HEK293 (cell line): ENCODE measurements around the gene SGMS1.

Experiments
- TRIM28 ChIP-seq: IDR thresholded peaks from 2 replicates; pipeline ENCODE4 v1.6.1; 2011; ENCODE audit warnings: low read length, control low read depth, borderline replicate concordance
- YY1 ChIP-seq: fragments of 450-650 bp; formaldehyde crosslinking; IDR thresholded peaks from 2 replicates; pipeline ENCODE4 v1.5.1; 2018; ENCODE audit warnings: missing biosample characterization, missing genetic modification characterization
- ZBTB8A ChIP-seq: fragments of 450-650 bp; formaldehyde crosslinking; IDR thresholded peaks from 2 replicates; pipeline ENCODE4 v1.5.1; 2016; ENCODE audit warnings: missing biosample characterization, missing genetic modification characterization
- ZNF121 ChIP-seq: fragments of 450-650 bp; formaldehyde crosslinking; IDR thresholded peaks from 2 replicates; pipeline ENCODE4 v1.5.1; 2016; ENCODE audit warnings: missing biosample characterization, missing genetic modification characterization
- ZNF133 ChIP-seq: fragments of 450-650 bp; formaldehyde crosslinking; IDR thresholded peaks from 2 replicates; pipeline ENCODE4 v1.5.1; 2016; ENCODE audit warnings: missing biosample characterization, missing genetic modification characterization
- ZNF335 ChIP-seq: fragments of 450-650 bp; formaldehyde crosslinking; conservative IDR thresholded peaks from 2 replicates; pipeline ENCODE4 v1.5.1; 2016; ENCODE audit warnings: missing biosample characterization, missing genetic modification characterization
- ZNF48 ChIP-seq: fragments of 450-650 bp; formaldehyde crosslinking; IDR thresholded peaks from 2 replicates; pipeline ENCODE4 v1.5.1; 2016; ENCODE audit warnings: missing biosample characterization, missing genetic modification characterization
- ZNF510 ChIP-seq: fragments of 450-650 bp; formaldehyde crosslinking; IDR thresholded peaks from 2 replicates; pipeline ENCODE4 v1.5.1; 2018; ENCODE audit warnings: mild to moderate bottlenecking, missing genetic modification characterization, missing biosample characterization; ENCODE audit not compliant: insufficient replicate concordance
- TF ChIP-seq, protein P1 (sequence below): fragments of 450-650 bp; formaldehyde crosslinking; IDR thresholded peaks from 2 replicates; pipeline ENCODE4 v1.5.1; 2016; ENCODE audit warnings: missing biosample characterization, missing genetic modification characterization
- TF ChIP-seq, protein P2 (sequence below): fragments of 450-650 bp; formaldehyde crosslinking; IDR thresholded peaks from 2 replicates; pipeline ENCODE4 v1.5.1; 2016; ENCODE audit warnings: missing biosample characterization, missing genetic modification characterization
- TF ChIP-seq, protein P3 (sequence below): fragments of 450-650 bp; formaldehyde crosslinking; IDR thresholded peaks from 2 replicates; pipeline ENCODE4 v1.5.1; 2016; ENCODE audit warnings: missing biosample characterization, missing genetic modification characterization

DNA sequence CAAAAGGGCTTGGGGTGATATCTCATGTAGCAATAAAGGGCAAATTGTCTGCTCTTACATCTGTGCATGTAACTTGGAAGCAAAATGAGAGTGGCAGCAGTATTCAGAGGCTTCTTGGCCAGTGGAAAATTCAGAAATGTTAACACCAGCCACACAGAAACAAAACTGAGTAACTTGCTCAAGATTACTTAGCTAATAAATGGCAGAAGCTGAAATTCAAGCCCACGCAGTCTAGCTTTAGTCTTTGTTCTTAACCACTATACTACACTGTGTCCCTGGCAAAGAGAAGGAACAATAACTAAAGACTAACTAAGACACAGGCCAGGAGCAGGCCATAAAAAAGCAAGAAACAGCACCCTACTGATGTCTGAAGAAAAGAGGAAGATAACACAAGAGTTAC, 186.5 kb downstream of the SGMS1 start:
- TF ChIP-seq, protein P1, sequence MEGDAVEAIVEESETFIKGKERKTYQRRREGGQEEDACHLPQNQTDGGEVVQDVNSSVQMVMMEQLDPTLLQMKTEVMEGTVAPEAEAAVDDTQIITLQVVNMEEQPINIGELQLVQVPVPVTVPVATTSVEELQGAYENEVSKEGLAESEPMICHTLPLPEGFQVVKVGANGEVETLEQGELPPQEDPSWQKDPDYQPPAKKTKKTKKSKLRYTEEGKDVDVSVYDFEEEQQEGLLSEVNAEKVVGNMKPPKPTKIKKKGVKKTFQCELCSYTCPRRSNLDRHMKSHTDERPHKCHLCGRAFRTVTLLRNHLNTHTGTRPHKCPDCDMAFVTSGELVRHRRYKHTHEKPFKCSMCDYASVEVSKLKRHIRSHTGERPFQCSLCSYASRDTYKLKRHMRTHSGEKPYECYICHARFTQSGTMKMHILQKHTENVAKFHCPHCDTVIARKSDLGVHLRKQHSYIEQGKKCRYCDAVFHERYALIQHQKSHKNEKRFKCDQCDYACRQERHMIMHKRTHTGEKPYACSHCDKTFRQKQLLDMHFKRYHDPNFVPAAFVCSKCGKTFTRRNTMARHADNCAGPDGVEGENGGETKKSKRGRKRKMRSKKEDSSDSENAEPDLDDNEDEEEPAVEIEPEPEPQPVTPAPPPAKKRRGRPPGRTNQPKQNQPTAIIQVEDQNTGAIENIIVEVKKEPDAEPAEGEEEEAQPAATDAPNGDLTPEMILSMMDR (tag by site-specific recombination) = no peak
- TF ChIP-seq ZNF510 (tag by site-specific recombination) = no peak
- TF ChIP-seq YY1 = no peak
- TF ChIP-seq, protein P2, sequence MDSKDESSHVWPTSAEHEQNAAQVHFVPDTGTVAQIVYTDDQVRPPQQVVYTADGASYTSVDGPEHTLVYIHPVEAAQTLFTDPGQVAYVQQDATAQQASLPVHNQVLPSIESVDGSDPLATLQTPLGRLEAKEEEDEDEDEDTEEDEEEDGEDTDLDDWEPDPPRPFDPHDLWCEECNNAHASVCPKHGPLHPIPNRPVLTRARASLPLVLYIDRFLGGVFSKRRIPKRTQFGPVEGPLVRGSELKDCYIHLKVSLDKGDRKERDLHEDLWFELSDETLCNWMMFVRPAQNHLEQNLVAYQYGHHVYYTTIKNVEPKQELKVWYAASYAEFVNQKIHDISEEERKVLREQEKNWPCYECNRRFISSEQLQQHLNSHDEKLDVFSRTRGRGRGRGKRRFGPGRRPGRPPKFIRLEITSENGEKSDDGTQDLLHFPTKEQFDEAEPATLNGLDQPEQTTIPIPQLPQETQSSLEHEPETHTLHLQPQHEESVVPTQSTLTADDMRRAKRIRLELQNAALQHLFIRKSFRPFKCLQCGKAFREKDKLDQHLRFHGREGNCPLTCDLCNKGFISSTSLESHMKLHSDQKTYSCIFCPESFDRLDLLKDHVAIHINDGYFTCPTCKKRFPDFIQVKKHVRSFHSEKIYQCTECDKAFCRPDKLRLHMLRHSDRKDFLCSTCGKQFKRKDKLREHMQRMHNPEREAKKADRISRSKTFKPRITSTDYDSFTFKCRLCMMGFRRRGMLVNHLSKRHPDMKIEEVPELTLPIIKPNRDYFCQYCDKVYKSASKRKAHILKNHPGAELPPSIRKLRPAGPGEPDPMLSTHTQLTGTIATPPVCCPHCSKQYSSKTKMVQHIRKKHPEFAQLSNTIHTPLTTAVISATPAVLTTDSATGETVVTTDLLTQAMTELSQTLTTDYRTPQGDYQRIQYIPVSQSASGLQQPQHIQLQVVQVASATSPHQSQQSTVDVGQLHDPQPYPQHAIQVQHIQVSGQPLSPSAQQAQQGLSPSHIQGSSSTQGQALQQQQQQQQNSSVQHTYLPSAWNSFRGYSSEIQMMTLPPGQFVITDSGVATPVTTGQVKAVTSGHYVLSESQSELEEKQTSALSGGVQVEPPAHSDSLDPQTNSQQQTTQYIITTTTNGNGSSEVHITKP (tag by site-specific recombination) = no peak
- TF ChIP-seq ZNF121 (tag by site-specific recombination) = no peak
- TF ChIP-seq ZNF133 = no peak
- no peak for TF ChIP-seq ZBTB8A (tag by site-specific recombination)
- no peak for TF ChIP-seq ZNF335 (tag by site-specific recombination)
- no peak for TF ChIP-seq ZNF48 (tag by site-specific recombination)
- TF ChIP-seq TRIM28 = no peak
- TF ChIP-seq, protein P3, sequence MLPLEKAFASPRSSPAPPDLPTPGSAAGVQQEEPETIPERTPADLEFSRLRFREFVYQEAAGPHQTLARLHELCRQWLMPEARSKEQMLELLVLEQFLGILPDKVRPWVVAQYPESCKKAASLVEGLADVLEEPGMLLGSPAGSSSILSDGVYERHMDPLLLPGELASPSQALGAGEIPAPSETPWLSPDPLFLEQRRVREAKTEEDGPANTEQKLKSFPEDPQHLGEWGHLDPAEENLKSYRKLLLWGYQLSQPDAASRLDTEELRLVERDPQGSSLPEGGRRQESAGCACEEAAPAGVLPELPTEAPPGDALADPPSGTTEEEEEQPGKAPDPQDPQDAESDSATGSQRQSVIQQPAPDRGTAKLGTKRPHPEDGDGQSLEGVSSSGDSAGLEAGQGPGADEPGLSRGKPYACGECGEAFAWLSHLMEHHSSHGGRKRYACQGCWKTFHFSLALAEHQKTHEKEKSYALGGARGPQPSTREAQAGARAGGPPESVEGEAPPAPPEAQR (tag by site-specific recombination) = no peak
